ENCODE results near the gene CDRT15. TPM values are rescaled to one million over a fixed set of nuclear protein-coding genes. Genes with fewer than 3 reads are reported as not detected.
"Not testable (repeated sequence)": the region's sequence is repeated elsewhere in the genome, so short reads cannot be mapped to it uniquely, and the experiment has no call there.

CDRT15 gene
- total RNA-seq, 1 experiment from 2014 or later = not detected

GRCh38 chr17:14231187-14231586 is 5.5 kb downstream of the CDRT15 start:
- BruUV-seq (replicated peaks); H3K36me3 ChIP-seq (ENCODE audit: insufficient read depth, low read length, poor library complexity, severe bottlenecking); H3K4me3 ChIP-seq (ENCODE audit: low read depth, low read length, poor library complexity, severe bottlenecking); H3K27ac ChIP-seq (ENCODE audit: low read depth, low read length, poor library complexity, severe bottlenecking); intact Hi-C loops (cut with micrococcal nuclease; ENCODE audit: unreplicated experiment); H3K27me3 ChIP-seq (replicated peaks; ENCODE audit: insufficient read depth, low read depth, low read length, poor library complexity); H3K4me1 ChIP-seq (ENCODE audit: insufficient read depth, low read length, poor library complexity, severe bottlenecking); DNase-seq (ENCODE audit: low spot score); H3K9me3 ChIP-seq (ENCODE audit: low read depth, low read length, poor library complexity, severe bottlenecking); CTCF ChIA-PET; POLR2A ChIA-PET (ENCODE audit: low non-redundant PET): not testable (repeated sequence)

- intact Hi-C loops (cut with micrococcal nuclease; ENCODE audit: unreplicated experiment) = no loop called here
- ChIA-PET CTCF (no interaction called here), POLR2A (ENCODE audit: low non-redundant PET) (interaction anchor here (0.6 kb wide), 1 partner anchor 1211 kb away, joined by 3 read pairs; the partner anchor contains the start of gene ELAC2)
- no peaks in the 10 kb centered on the region for H3K9me3 ChIP-seq (ENCODE audit: low read depth, low read length, poor library complexity, severe bottlenecking)
- no peaks in the 10 kb centered on the region for H3K36me3 ChIP-seq (ENCODE audit: insufficient read depth, low read length, poor library complexity, severe bottlenecking)
- no peak for DNase-seq (ENCODE audit: low spot score)
- H3K27me3 ChIP-seq (replicated peaks; ENCODE audit: insufficient read depth, low read depth, low read length, poor library complexity) = no peaks in the 10 kb centered on the region
- H3K4me3 ChIP-seq (ENCODE audit: low read depth, low read length, poor library complexity, severe bottlenecking) = no peak overlapping the region
- no TSS peak for BruUV-seq (replicated peaks)
- TF ChIP-seq EZH2 (IDR thresholded peaks at IDR 0.05; ENCODE audit: borderline replicate concordance, low read depth, low read length, poor library complexity, severe bottlenecking) (no peak), CTCF (conservative IDR thresholded peaks at IDR 0.05; ENCODE audit: low read depth, low read length) (no peak)
- H3K4me1 ChIP-seq (ENCODE audit: insufficient read depth, low read length, poor library complexity, severe bottlenecking) = peaks cover 9% of the 10 kb centered on the region
- no peak overlapping the region for H3K27ac ChIP-seq (ENCODE audit: low read depth, low read length, poor library complexity, severe bottlenecking)
Measured at GRCh38 chr17:14228903-14229302, 7.8 kb downstream of the CDRT15 start.

GRCh38 chr17:14227052-14227451 is 9.6 kb downstream of the CDRT15 start:
- CTCF ChIA-PET = no interaction called here
- no peaks in the 10 kb centered on the region for H3K9me3 ChIP-seq (ENCODE audit: low read depth, low read length, poor library complexity, severe bottlenecking)
- no peak for DNase-seq (ENCODE audit: low spot score)
- no peaks in the 10 kb centered on the region for H3K36me3 ChIP-seq (ENCODE audit: insufficient read depth, low read length, poor library complexity, severe bottlenecking)
- POLR2A ChIA-PET (ENCODE audit: low non-redundant PET) = no interaction called here
- BruUV-seq (replicated peaks) = no TSS peak
- H3K4me3 ChIP-seq (ENCODE audit: low read depth, low read length, poor library complexity, severe bottlenecking) = no peak overlapping the region
- no peak overlapping the region for H3K27ac ChIP-seq (ENCODE audit: low read depth, low read length, poor library complexity, severe bottlenecking)
- peaks cover 9% of the 10 kb centered on the region for H3K4me1 ChIP-seq (ENCODE audit: insufficient read depth, low read length, poor library complexity, severe bottlenecking)
- TF ChIP-seq CTCF (conservative IDR thresholded peaks at IDR 0.05; ENCODE audit: low read depth, low read length) = no peak
- intact Hi-C loops (cut with micrococcal nuclease; ENCODE audit: unreplicated experiment) = no loop called here
- H3K27me3 ChIP-seq (replicated peaks; ENCODE audit: insufficient read depth, low read depth, low read length, poor library complexity) = no peaks in the 10 kb centered on the region

- intact Hi-C loops (cut with micrococcal nuclease; ENCODE audit: unreplicated experiment) = no loop called here
- Histone ChIP-seq H3K27me3 (replicated peaks; ENCODE audit: insufficient read depth, low read depth, low read length, poor library complexity) (no peaks in the 10 kb centered on the region), H3K9me3 (ENCODE audit: low read depth, low read length, poor library complexity, severe bottlenecking) (no peaks in the 10 kb centered on the region), H3K27ac (ENCODE audit: low read depth, low read length, poor library complexity, severe bottlenecking) (peak overlapping the region; percentile 24), H3K36me3 (ENCODE audit: insufficient read depth, low read length, poor library complexity, severe bottlenecking) (no peaks in the 10 kb centered on the region), H3K4me3 (ENCODE audit: low read depth, low read length, poor library complexity, severe bottlenecking) (no peak overlapping the region), H3K4me1 (ENCODE audit: insufficient read depth, low read length, poor library complexity, severe bottlenecking) (peaks cover 9% of the 10 kb centered on the region)
- DNase-seq (ENCODE audit: low spot score) = no peak
- CTCF ChIA-PET = no interaction called here
- POLR2A ChIA-PET (ENCODE audit: low non-redundant PET) = no interaction called here
- no peak for TF ChIP-seq EZH2 (IDR thresholded peaks at IDR 0.05; ENCODE audit: borderline replicate concordance, low read depth, low read length, poor library complexity, severe bottlenecking)
- no peak for TF ChIP-seq CTCF (conservative IDR thresholded peaks at IDR 0.05; ENCODE audit: low read depth, low read length)
- BruUV-seq (replicated peaks) = no TSS peak
Measured at GRCh38 chr17:14225254-14225980, 11.2 kb downstream of the CDRT15 start.

All from A673 (cell line).